HepG2 (cell line): ENCODE data around the gene FBRSL1. TPM values are rescaled to one million over a fixed set of nuclear protein-coding genes. Genes with fewer than 3 reads are reported as not detected.

Experiments used
- ATAC-seq: fragments of 200-7000 bp; cut with Tn5 transposase; 3 replicates; pipeline ENCODE4 v1.9.1; 2020; ENCODE audit warnings: mild to moderate bottlenecking, moderate library complexity
- BruUV-seq: library from RNA; stranded (reverse); fragments of 400-500 nt; replicated peaks from 2 replicates; lab custom pipeline; 2021; lab: Mats Ljungman, UMichigan
- CTCF ChIA-PET: fragments of 300-600 bp; formaldehyde crosslinking; extraction: SDS; loops from one replicate; lab custom pipeline; 2021; ENCODE audit warnings: low total read pairs, inconsistent platforms, low intra/inter-chr PET ratio; lab: Yijun Ruan, JAX
- POLR2A ChIA-PET: fragments of 350-600 bp; sonication (Branson Sonifier 250); formaldehyde crosslinking; loops from one replicate; lab custom pipeline; 2020; ENCODE audit warnings: antibody characterized with exemption, inconsistent platforms; lab: Yijun Ruan, JAX
- DNase-seq: peaks from one replicate; pipeline ENCODE4 v3.0.0-alpha.2; 2015; ENCODE audit warnings: low spot score
- FAIRE-seq: peaks from 3 replicates; lab custom pipeline; 2011; peaks lifted over from hg19 to GRCh38; lab: Jason Lieb, UNC
- H2AFZ ChIP-seq: one replicate; pipeline ENCODE4 v1.6.1; 2011; ENCODE audit warnings: low read length, inconsistent platforms
- H3K27ac ChIP-seq: fragments of 300-600 bp; 3 replicates; pipeline ENCODE4 v1.8.0; 2011; ENCODE audit warnings: mixed run types, mild to moderate bottlenecking, mixed read lengths, low read length, inconsistent platforms; ENCODE audit not compliant: insufficient read depth; ENCODE audit errors: extremely low read length
- H3K27me3 ChIP-seq, 2 experiments: fragments of 200-600 bp in 1 of 2; 2 replicates in 1 of 2; 3 replicates in 1 of 2; pipeline versions ENCODE4 v1.6.0 to v1.8.0; 2011; ENCODE audit warnings: low read length in 2 of 2, mild to moderate bottlenecking in 2 of 2, moderate library complexity in 2 of 2, inconsistent platforms in 1 of 2; ENCODE audit not compliant: insufficient read depth in 2 of 2, control insufficient read depth in 1 of 2
- H3K36me3 ChIP-seq, 2 experiments: fragments of 200-600 bp in 1 of 2; replicated peaks in 1 of 2; 2 replicates in 1 of 2; 3 replicates in 1 of 2; pipeline versions ENCODE4 v1.5.1 to v1.8.0; 2011; ENCODE audit warnings: low read length in 2 of 2, inconsistent platforms in 1 of 2; ENCODE audit not compliant: insufficient read depth in 2 of 2, control insufficient read depth in 1 of 2
- H3K4me1 ChIP-seq: 2 replicates; pipeline ENCODE4 v1.5.1; 2012; ENCODE audit warnings: low read length, inconsistent platforms; ENCODE audit not compliant: insufficient read depth
- H3K4me2 ChIP-seq: 2 replicates; pipeline ENCODE4 v1.6.0; 2011; ENCODE audit warnings: low read depth, low read length, inconsistent platforms
- H3K4me3 ChIP-seq, 3 experiments: fragments of 200-600 bp in 1 of 3; sonication (generic), shearing (Covaris generic) in 1 of 3; replicated peaks in 1 of 3; 2 replicates each; pipeline ENCODE4 v1.5.1; 2011 to 2016; ENCODE audit warnings: low read length in 3 of 3, inconsistent platforms in 2 of 3, low read depth in 2 of 3, mild to moderate bottlenecking in 2 of 3, control low read depth in 1 of 3, mixed read lengths in 1 of 3; ENCODE audit not compliant: insufficient read depth in 1 of 3
- H3K79me2 ChIP-seq: one replicate; pipeline ENCODE4 v1.6.1; 2011; ENCODE audit warnings: low read length, inconsistent platforms; ENCODE audit not compliant: insufficient read depth
- H3K9ac ChIP-seq: 2 replicates; pipeline ENCODE4 v1.6.0; 2011; ENCODE audit warnings: mild to moderate bottlenecking, low read depth, low read length, inconsistent platforms; ENCODE audit not compliant: insufficient read depth
- H3K9me3 ChIP-seq: 2 replicates; pipeline ENCODE4 v1.5.1; 2012; ENCODE audit warnings: mild to moderate bottlenecking, low read length
- H4K20me1 ChIP-seq: 2 replicates; pipeline ENCODE4 v1.6.0; 2011; ENCODE audit warnings: inconsistent platforms, mild to moderate bottlenecking, low read length, moderate library complexity; ENCODE audit not compliant: insufficient read depth
- HIVEP1 ChIP-seq: sonication (generic); formaldehyde crosslinking; IDR thresholded peaks from 2 replicates; pipeline ENCODE4 v1.4.0; 2020; ENCODE audit warnings: mild to moderate bottlenecking, missing genetic modification reagents
- IRF2 ChIP-seq: IDR thresholded peaks from 2 replicates; pipeline ENCODE4 v1.6.1; 2018; ENCODE audit warnings: missing genetic modification reagents, missing compliant biosample characterization
- MATR3 ChIP-seq: sonication (generic); formaldehyde crosslinking; IDR thresholded peaks from 2 replicates; pipeline ENCODE4 v1.4.0; 2020; ENCODE audit warnings: missing genetic modification reagents
- RARG ChIP-seq: sonication (generic); formaldehyde crosslinking; IDR thresholded peaks from 2 replicates; pipeline ENCODE4 v1.4.0; 2020; ENCODE audit warnings: low read depth, mild to moderate bottlenecking, missing genetic modification reagents
- RBAK ChIP-seq: sonication (generic); formaldehyde crosslinking; IDR thresholded peaks from 2 replicates; pipeline ENCODE4 v1.5.1; 2020; ENCODE audit warnings: mild to moderate bottlenecking, missing genetic modification reagents
- SMAD3 ChIP-seq: sonication (generic); formaldehyde crosslinking; IDR thresholded peaks from 2 replicates; pipeline ENCODE4 v1.4.0; 2020; ENCODE audit warnings: missing genetic modification reagents
- SMAD9 ChIP-seq: sonication (generic); formaldehyde crosslinking; IDR thresholded peaks from 2 replicates; pipeline ENCODE4 v1.5.1; 2020; ENCODE audit warnings: mild to moderate bottlenecking, missing genetic modification reagents
- SMARCC2 ChIP-seq: fragments of 450-650 bp; IDR thresholded peaks from 2 replicates; pipeline ENCODE4 v1.6.1; 2017; ENCODE audit warnings: antibody characterized with exemption, mild to moderate bottlenecking
- SP2 ChIP-seq: sonication (generic); formaldehyde crosslinking; IDR thresholded peaks from 2 replicates; pipeline ENCODE4 v1.5.1; 2020; ENCODE audit warnings: mild to moderate bottlenecking, missing genetic modification reagents
- TGIF2 ChIP-seq: IDR thresholded peaks from 2 replicates; pipeline ENCODE4 v1.6.1; 2016; ENCODE audit warnings: control low read depth, missing compliant biosample characterization
- ZMYM3 ChIP-seq: sonication (generic); formaldehyde crosslinking; IDR thresholded peaks from 2 replicates; pipeline ENCODE4 v1.5.1; 2020; ENCODE audit warnings: mild to moderate bottlenecking, missing genetic modification reagents
- ZNF225 ChIP-seq: sonication (generic); formaldehyde crosslinking; IDR thresholded peaks from 2 replicates; pipeline ENCODE4 v1.4.0; 2020; ENCODE audit warnings: mild to moderate bottlenecking, missing genetic modification reagents
- ZNF577 ChIP-seq: sonication (generic); formaldehyde crosslinking; IDR thresholded peaks from 2 replicates; pipeline ENCODE4 v1.4.0; 2020; ENCODE audit warnings: mild to moderate bottlenecking, low read depth, missing genetic modification reagents, borderline replicate concordance
- WGBS: methylation state at CpG from one replicate; pipeline ENCODE4 v1.1.6; 2017; ENCODE audit warnings: low lambda C conversion rate; 5-methylcytosine and 5-hydroxymethylcytosine counted together
- in situ Hi-C: cut with HindIII; loops from 2 replicates; pipeline ENCODE4 v1.10.0; 2017; ENCODE audit warnings: low pct_unique_long_range_greater_than_20kb; ENCODE audit not compliant: extremely low pct_ligation_motif_present
- intact Hi-C: fragments of 100-400 bp; cut with micrococcal nuclease; formaldehyde crosslinking; loops from one replicate; pipeline ENCODE4 v1.10.0; 2022; ENCODE audit not compliant: unreplicated experiment
- polyA plus RNA-seq, 8 experiments: library from polyadenylated mRNA; depleted of rRNA in 3 of 8; stranded (reverse) in 7 of 8; unstranded in 1 of 8; fragments of >200 nt; fragmentation: Illumina TruSeq in 4 of 8; extraction: Trizol in 4 of 8; gene quantifications; 2 replicates each; pipeline versions ENCODE4 v1.2.1 to v1.2.3, GENCODE V29; 2011 to 2016; ENCODE audit warnings: low read depth in 4 of 8, missing spikeins in 1 of 8, mixed read lengths in 1 of 8; ENCODE audit not compliant: insufficient read depth in 1 of 8
- total RNA-seq, 5 experiments: library from RNA; depleted of rRNA; stranded (reverse); fragments of >200 nt; fragmentation: Illumina TruSeq; extraction: Trizol; gene quantifications; 2 replicates each; pipeline ENCODE4 v1.2.3, GENCODE V29; 2016; ENCODE audit warnings: low read depth in 1 of 5
- TF ChIP-seq, protein P1 (sequence below): fragments of 450-650 bp; IDR thresholded peaks from 2 replicates; pipeline ENCODE4 v1.6.1; 2016
- TF ChIP-seq, protein P2 (sequence below): sonication (generic); formaldehyde crosslinking; IDR thresholded peaks from 2 replicates; pipeline ENCODE4 v1.8.0; 2022; ENCODE audit warnings: missing genetic modification reagents, mild to moderate bottlenecking, moderate library complexity, borderline replicate concordance
- TF ChIP-seq, protein P3 (sequence below): sonication (generic); formaldehyde crosslinking; IDR thresholded peaks from 2 replicates; pipeline ENCODE4 v1.4.0; 2020; ENCODE audit warnings: missing genetic modification reagents, borderline replicate concordance
- TF ChIP-seq, protein P4 (sequence below): sonication (generic); formaldehyde crosslinking; IDR thresholded peaks from 2 replicates; pipeline ENCODE4 v1.5.1; 2020; ENCODE audit warnings: missing genetic modification reagents, mild to moderate bottlenecking, borderline replicate concordance

Gene FBRSL1
- total and polyA plus RNA-seq, 2 of the 13 experiments (the other 11 are each of a cell fraction or from before 2014, with no cell fraction given): 3.6 to 7.9 TPM

DNA sequence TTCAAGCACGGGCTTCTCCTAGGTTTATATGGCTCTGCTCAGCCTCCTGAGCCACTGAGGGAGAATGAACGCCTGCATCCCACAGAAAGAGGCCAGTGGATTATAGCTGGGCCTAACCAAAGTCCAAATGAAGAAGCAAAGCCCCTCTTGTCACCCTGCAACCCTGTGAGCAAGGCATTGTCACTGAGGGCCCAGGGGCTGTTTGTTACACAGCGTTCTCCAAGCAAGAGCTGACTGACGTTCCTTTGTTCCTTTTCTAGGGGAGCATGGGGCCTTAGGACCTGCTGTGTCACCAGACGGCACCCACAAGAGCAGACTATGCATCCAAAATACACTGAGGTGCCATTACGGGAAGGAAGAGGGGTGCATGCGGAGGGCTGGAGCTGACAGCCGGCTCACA, 4.3 kb upstream of the FBRSL1 start:
- H3K4me2 ChIP-seq: no peak overlapping the region
- H3K27me3 ChIP-seq: peaks cover 32 to 84% of the 10 kb centered on the region in 2 experiments
- POLR2A ChIA-PET: no interaction called here
- H3K4me3 ChIP-seq: no peak overlapping the region
- no TSS peak for BruUV-seq
- intact Hi-C loops (no loop called here), in situ Hi-C loops (no loop called here)
- TF ChIP-seq, protein P1, sequence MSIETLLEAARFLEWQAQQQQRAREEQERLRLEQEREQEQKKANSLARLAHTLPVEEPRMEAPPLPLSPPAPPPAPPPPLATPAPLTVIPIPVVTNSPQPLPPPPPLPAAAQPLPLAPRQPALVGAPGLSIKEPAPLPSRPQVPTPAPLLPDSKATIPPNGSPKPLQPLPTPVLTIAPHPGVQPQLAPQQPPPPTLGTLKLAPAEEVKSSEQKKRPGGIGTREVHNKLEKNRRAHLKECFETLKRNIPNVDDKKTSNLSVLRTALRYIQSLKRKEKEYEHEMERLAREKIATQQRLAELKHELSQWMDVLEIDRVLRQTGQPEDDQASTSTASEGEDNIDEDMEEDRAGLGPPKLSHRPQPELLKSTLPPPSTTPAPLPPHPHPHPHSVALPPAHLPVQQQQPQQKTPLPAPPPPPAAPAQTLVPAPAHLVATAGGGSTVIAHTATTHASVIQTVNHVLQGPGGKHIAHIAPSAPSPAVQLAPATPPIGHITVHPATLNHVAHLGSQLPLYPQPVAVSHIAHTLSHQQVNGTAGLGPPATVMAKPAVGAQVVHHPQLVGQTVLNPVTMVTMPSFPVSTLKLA: no peak
- TF ChIP-seq TGIF2 (CRISPR knock-in tag) (no peak), RBAK (peak; percentile 98), SP2 (CRISPR knock-in tag) (no peak), MATR3 (CRISPR knock-in tag) (no peak), HIVEP1 (CRISPR knock-in tag) (no peak), ZMYM3 (CRISPR knock-in tag) (0 out of 2 replicates have a peak, but pooled peaks have one; percentile 18), ZNF577 (CRISPR knock-in tag) (no peak), SMARCC2 (no peak), IRF2 (no peak), SMAD3 (CRISPR knock-in tag) (no peak), ZNF225 (CRISPR knock-in tag) (no peak), SMAD9 (CRISPR knock-in tag) (no peak), RARG (CRISPR knock-in tag) (no peak)
- TF ChIP-seq, protein P2, sequence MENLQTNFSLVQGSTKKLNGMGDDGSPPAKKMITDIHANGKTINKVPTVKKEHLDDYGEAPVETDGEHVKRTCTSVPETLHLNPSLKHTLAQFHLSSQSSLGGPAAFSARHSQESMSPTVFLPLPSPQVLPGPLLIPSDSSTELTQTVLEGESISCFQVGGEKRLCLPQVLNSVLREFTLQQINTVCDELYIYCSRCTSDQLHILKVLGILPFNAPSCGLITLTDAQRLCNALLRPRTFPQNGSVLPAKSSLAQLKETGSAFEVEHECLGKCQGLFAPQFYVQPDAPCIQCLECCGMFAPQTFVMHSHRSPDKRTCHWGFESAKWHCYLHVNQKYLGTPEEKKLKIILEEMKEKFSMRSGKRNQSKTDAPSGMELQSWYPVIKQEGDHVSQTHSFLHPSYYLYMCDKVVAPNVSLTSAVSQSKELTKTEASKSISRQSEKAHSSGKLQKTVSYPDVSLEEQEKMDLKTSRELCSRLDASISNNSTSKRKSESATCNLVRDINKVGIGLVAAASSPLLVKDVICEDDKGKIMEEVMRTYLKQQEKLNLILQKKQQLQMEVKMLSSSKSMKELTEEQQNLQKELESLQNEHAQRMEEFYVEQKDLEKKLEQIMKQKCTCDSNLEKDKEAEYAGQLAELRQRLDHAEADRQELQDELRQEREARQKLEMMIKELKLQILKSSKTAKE (CRISPR knock-in tag): no peak
- TF ChIP-seq, protein P3, sequence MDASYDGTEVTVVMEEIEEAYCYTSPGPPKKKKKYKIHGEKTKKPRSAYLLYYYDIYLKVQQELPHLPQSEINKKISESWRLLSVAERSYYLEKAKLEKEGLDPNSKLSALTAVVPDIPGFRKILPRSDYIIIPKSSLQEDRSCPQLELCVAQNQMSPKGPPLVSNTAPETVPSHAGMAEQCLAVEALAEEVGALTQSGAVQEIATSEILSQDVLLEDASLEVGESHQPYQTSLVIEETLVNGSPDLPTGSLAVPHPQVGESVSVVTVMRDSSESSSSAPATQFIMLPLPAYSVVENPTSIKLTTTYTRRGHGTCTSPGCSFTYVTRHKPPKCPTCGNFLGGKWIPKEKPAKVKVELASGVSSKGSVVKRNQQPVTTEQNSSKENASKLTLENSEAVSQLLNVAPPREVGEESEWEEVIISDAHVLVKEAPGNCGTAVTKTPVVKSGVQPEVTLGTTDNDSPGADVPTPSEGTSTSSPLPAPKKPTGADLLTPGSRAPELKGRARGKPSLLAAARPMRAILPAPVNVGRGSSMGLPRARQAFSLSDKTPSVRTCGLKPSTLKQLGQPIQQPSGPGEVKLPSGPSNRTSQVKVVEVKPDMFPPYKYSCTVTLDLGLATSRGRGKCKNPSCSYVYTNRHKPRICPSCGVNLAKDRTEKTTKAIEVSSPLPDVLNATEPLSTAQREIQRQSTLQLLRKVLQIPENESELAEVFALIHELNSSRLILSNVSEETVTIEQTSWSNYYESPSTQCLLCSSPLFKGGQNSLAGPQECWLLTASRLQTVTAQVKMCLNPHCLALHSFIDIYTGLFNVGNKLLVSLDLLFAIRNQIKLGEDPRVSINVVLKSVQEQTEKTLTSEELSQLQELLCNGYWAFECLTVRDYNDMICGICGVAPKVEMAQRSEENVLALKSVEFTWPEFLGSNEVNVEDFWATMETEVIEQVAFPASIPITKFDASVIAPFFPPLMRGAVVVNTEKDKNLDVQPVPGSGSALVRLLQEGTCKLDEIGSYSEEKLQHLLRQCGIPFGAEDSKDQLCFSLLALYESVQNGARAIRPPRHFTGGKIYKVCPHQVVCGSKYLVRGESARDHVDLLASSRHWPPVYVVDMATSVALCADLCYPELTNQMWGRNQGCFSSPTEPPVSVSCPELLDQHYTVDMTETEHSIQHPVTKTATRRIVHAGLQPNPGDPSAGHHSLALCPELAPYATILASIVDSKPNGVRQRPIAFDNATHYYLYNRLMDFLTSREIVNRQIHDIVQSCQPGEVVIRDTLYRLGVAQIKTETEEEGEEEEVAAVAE (CRISPR knock-in tag): no peak
- TF ChIP-seq, protein P4, sequence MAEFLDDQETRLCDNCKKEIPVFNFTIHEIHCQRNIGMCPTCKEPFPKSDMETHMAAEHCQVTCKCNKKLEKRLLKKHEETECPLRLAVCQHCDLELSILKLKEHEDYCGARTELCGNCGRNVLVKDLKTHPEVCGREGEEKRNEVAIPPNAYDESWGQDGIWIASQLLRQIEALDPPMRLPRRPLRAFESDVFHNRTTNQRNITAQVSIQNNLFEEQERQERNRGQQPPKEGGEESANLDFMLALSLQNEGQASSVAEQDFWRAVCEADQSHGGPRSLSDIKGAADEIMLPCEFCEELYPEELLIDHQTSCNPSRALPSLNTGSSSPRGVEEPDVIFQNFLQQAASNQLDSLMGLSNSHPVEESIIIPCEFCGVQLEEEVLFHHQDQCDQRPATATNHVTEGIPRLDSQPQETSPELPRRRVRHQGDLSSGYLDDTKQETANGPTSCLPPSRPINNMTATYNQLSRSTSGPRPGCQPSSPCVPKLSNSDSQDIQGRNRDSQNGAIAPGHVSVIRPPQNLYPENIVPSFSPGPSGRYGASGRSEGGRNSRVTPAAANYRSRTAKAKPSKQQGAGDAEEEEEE (CRISPR knock-in tag): no peak
- H3K79me2 ChIP-seq: no peaks in the 10 kb centered on the region
- peaks cover 15% of the 10 kb centered on the region for H3K4me1 ChIP-seq
- H3K27ac ChIP-seq: no peak overlapping the region
- ATAC-seq: no peak
- no peak overlapping the region for H2AFZ ChIP-seq
- no peak for FAIRE-seq
- DNase-seq: no peak
- H3K9ac ChIP-seq: no peak overlapping the region
- 82% methylated on average over 4 of the region's 8 CpGs for WGBS
- no peaks in the 10 kb centered on the region for H3K36me3 ChIP-seq
- CTCF ChIA-PET: no interaction called here
- no peaks in the 10 kb centered on the region for H4K20me1 ChIP-seq
- no peaks in the 10 kb centered on the region for H3K9me3 ChIP-seq
